HG03045 (cell line): ENCODE measurements around the gene MTHFD1L.
"Not testable (repeated sequence)": the region's sequence is repeated elsewhere in the genome, so short reads cannot be mapped to it uniquely, and the experiment has no call there.

Experiments
- ATAC-seq: cut with Tn5 transposase; IDR thresholded peaks from one replicate; pipeline ENCODE4 v1.9.1; 2021; ENCODE audit warnings: mild to moderate bottlenecking, moderate library complexity; ENCODE audit not compliant: unreplicated experiment

Gene MTHFD1L

DNA sequence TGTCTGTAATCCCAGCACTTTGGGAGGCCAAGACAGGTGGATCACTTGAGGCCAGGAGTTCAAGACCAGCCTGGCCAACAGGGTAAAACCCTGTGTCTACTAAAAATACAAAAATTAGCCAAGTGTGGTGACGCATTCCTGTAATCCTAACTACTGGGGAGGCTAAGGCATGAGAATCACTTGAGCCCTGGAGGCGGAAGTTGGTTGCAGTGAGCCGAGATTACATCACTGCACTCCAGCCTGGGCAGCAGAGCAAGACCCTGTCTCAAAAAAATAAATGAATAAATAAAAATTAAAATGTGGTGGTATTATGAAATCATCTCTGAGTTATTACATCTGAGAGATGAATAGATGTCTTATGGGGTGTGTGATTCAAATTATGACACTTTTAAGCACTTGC is 247.4 kb downstream of the MTHFD1L start:
- not testable (repeated sequence) for ATAC-seq

DNA sequence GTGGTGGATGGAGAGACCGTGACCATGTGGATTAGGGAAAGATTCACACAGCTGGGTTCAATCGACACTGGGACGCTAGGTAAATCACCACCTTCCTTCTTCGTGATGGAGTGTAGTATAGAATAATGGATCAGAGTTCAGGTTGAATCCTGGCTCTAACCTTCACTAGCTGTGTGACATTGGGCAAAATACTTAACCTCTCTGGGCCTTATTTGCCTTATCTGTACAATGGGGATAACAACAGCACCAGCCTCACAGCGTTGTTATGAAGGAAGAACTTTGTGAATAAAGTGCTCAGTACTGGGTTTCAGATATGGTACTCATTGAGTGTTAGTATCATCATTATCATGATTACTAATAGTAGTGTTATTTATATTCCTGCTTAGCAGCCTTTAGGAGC is 248.1 kb downstream of the MTHFD1L start:
- no peak for ATAC-seq

DNA sequence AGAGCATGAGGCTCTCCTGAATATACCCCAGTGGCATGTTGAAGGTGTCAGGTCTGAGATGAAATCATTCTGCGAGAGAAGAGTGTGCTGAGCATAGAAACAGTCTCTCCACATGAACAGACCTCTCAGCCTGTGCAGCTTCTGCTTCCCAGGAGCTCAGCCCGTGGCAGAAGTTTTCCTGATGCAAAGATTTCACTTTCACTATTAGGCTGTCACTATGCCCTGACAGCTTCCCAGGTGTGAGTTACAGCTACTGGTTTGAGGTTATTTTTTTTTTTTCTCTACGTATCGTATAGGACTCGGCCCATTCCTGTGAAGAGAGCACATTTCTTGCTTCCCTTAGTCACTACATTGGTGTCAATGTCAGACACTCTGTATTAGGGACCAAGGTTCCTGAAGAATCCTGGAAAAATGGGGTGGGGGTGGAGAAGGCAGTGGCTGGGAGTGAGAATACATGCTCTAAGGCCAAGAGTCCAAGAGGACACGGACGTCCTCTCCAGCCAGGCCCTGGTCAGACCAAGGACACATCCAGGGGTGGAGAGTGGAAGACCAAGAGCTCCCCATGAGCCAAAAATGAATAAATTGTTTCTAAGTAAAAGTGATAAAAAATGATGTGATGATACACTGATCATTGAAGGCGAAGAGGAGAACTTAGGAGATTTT is 253.1 kb downstream of the MTHFD1L start:
- ATAC-seq = no peak

- ATAC-seq = no peak
Observed at GRCh38 chr6:151119823-151120524, 254.5 kb downstream of the MTHFD1L start.

DNA sequence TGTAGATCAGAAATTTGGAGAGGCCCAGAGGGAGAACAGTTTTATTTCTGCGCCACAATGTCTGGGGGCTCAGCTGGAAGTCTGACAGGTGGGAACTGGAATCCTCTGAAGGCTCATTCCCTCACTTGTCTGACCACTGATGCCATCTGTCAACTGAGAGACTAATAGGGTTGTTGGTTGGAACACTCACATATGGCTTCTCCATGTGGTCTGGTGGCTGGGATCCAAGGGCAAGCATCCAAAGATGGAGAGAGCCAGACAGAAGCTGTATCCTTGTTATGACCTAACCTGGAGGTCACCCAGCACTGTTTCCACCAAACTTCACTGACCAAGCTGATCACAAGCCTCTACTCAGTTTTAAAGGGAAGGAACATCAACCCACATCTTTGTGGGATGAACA is 256.4 kb downstream of the MTHFD1L start:
- no peak for ATAC-seq

GRCh38 chr6:151123641-151124040 is 258.1 kb downstream of the MTHFD1L start:
- ATAC-seq = not testable (repeated sequence)

DNA sequence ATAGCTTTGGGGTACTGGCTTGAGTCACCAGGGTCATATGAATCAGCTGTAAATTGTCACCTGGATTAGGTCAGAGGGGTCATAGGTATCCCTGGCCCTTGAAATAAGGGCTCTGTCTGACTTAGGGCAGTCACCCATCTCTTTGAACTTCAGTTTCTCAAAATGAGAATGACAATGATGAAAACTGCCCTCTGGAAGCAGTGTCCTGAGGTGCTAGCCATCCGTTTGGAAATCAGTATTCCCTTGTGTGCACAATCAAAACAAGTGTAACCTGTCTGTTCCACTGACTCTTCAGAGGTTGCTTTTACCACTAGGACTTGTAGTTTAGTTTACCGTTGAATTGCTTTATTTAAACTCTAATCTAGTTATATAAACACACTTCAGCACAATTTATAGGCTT is 259.7 kb downstream of the MTHFD1L start:
- ATAC-seq = not testable (repeated sequence)

- not testable (repeated sequence) for ATAC-seq
Observed at GRCh38 chr6:151125651-151126416, 260.3 kb downstream of the MTHFD1L start.

GRCh38 chr6:151126417-151126724 is 260.9 kb downstream of the MTHFD1L start:
- ATAC-seq = not testable (repeated sequence)

DNA sequence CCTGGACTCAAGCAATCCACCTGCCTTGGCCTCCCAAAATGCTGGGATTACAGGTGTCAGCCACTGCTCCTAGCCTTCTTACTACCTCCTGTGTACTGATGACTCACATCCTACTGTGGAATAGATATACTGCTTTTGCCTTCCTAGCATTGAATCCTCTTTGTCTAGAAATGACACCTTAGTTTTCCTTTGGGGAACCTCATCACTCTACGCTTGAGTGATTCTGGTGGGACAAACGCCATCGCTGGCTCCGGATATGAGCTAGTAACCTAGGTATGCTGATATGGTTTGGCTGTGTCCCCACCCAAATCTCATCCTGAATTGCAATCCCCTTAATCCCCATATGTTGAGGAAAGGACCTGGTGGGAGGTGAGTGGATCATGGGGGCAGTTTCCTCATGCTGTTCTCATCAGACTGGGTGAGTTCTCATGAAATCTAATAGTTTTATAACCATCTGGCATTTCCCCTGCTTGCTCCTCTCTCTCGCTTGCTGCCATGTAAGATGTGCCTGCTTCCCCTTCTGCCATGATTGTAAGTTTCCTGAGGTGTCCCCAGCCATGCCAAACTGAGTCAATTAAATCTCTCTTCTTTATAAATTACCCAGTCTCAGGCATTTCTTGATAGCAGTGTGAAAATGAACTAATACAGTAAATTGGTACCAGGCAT is 261.8 kb downstream of the MTHFD1L start:
- ATAC-seq = not testable (repeated sequence)

DNA sequence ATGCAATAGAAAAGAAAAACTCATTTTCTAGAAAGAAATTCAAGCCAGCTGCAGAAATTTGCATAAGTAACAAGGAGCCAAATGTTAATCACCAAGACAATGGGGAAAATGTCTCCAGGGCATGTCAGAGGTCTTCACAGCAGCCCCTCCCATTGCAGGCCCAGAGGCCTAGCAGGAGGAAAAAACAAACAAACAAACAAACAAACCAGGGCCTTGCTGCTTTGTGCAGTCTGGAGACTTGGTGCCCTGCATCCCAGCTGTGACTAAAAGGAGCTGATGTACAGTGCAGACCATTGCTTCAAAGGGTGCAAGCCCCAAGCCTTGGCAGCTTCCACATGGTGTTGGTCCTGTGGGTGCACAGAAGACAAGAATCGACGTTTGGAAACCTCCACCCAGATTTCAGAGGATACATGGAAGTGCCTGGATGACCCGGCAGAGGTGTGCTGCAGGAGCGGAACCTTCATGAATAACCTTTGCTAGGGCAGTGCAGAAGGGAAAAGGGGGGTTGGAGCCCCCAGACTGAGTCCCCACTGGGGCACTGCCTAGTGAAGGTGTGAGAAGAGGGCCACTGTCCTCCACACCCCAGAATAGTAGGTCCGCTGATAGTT is 263.4 kb downstream of the MTHFD1L start:
- ATAC-seq = no peak

DNA sequence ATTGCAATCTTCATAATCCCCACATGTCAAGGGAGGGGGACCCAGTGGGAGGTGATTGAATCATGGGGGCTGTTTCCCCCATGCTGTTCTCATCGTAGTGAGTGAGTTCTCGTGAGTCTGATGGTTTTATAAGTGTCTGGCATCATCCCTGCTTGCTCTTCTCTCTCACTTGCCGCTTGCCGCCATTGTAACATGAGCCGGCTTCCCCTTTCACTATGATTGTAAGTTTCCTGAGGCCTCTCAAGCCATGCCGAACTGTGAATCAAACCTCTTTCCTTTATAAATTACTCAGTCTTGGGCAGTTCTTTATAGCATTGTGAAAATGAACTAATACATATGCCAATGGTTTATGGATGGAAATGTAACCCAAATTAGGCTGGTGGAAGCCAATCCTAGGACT is 264.8 kb downstream of the MTHFD1L start:
- ATAC-seq = no peak

- no peak for ATAC-seq
Observed at GRCh38 chr6:151131324-151132007, 266.0 kb downstream of the MTHFD1L start.

DNA sequence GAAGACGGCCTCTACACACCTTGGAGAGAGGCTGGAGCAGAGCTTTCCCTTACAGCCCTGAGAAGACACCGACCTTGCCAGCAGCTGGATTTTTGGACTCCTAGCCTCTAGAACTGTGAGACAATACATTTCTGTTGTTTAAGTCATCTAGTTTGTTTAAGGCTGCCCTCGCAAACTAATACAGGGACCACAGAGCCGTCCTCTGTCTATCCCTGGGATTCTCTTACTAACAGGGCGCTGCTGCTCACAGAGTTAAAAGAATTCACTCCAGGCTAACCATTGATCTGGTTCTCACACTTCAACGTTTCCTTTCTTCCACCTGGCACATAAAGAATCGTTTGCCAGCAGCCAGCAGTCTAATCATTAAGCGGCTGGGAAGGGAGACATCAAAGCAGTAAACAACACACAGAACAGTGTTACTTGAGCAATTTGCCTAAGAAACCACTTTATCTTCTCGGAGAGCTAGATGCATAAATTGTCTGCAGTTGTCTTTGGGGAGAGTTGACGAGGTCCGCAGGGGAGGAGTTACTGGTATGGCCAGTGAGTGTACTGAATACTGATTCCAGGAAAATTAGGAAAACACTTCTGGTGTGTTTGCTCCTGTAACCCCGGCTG is 270.7 kb downstream of the MTHFD1L start:
- no peak for ATAC-seq

DNA sequence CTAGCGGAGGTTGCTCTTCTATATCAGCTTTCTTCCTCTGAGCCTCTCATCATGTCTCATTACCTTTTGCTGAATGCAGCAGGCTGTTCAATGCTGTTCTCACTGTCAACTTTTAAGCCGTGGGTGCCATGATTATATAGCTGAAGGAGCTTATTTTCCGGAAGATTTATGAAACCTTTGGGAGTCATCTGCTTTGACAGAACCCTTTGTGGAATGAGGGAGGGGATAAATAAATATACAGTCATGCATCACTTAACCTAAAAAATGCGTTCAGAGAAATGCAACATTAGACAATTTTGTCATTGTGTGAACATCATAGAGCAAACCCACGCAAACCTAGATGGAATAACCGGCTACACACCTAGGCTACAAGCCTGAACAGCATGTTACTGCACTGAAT is 272.0 kb downstream of the MTHFD1L start:
- no peak for ATAC-seq

DNA sequence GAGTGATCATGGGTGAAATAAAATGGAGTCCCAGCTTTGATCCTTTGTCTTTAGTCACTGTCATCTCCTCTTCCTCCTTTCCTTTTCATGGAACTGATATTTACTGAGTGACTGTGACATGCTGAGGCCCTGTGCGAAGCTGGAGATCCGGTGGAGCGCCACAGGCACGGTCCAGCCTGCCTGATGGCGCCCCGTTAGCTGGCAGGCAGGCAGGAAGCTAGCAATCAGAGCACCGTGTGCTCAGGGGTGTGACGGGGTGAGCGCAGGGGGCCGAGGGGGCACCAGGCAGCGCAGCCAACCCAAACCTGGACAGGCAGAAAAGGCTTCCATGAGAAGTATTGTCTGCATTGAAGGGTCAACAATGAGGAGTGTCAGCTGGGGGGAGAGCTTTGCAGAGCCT is 274.0 kb downstream of the MTHFD1L start:
- no peak for ATAC-seq

- no peak for ATAC-seq
Observed at GRCh38 chr6:151140767-151141166, 275.3 kb downstream of the MTHFD1L start.

DNA sequence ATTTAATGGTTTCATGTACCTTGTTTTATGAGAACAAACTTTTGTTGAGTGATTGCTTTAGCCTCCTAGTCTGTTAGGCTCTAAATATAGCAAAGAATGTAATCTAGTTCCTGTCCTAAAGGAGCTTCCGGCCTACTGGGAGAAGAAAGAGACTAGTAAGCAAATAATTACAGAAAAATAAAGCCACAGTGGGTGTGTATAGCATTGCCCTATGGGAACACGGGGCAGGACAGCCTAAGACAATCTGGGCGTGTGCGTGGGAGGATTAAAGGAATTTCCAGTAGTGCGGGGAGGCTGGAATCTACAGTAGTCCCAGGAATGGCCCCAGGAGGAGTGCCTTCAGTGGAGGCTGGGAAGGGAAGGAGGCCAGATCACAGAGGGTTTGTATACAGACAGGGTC is 276.2 kb downstream of the MTHFD1L start:
- ATAC-seq = no peak

- ATAC-seq = no peak
Observed at GRCh38 chr6:151142676-151143075, 277.2 kb downstream of the MTHFD1L start.

GRCh38 chr6:151143337-151143736 is 277.8 kb downstream of the MTHFD1L start:
- no peak for ATAC-seq
